Activated CD4-positive, alpha-beta memory T cell treated with anti-CD3 and anti-CD28 coated beads for 36 hours (primary cell): Measurements from ENCODE around the gene TEX261. TPM values are rescaled to one million over a fixed set of nuclear protein-coding genes. Genes with fewer than 3 reads are reported as not detected.
A peak's percentile ranks its signal among the peaks of the same experiment; 100 is the strongest.

Experiments
- CTCF ChIA-PET: fragments of 350-600 bp; sonication (Branson Sonifier 250); formaldehyde crosslinking; loops from one replicate; lab custom pipeline; 2021; ENCODE audit warnings: antibody characterized with exemption, inconsistent platforms; lab: Charles Lee
- POLR2A ChIA-PET: fragments of 350-600 bp; sonication (Branson Sonifier 250); formaldehyde crosslinking; loops from one replicate; lab custom pipeline; 2021; ENCODE audit warnings: antibody characterized with exemption; lab: Charles Lee
- DNase-seq: peaks from one replicate; pipeline ENCODE4 v3.0.0-alpha.2; 2020
- H3K27ac Mint-ChIP-seq: one replicate; pipeline ENCODE4 v1.8.0; 2021; ENCODE audit warnings: mixed read lengths
- H3K27me3 Mint-ChIP-seq: one replicate; pipeline ENCODE4 v1.8.0; 2021; ENCODE audit warnings: mixed read lengths
- H3K36me3 Mint-ChIP-seq: one replicate; pipeline ENCODE4 v1.8.0; 2021; ENCODE audit warnings: mixed read lengths
- H3K4me1 Mint-ChIP-seq: one replicate; pipeline ENCODE4 v1.8.0; 2021; ENCODE audit warnings: low read depth, mixed read lengths
- H3K4me3 Mint-ChIP-seq: one replicate; pipeline ENCODE4 v1.8.0; 2021; ENCODE audit warnings: mild to moderate bottlenecking, mixed read lengths
- H3K9me3 Mint-ChIP-seq: one replicate; pipeline ENCODE4 v1.8.0; 2021; ENCODE audit warnings: mixed read lengths
- intact Hi-C: fragments of 100-400 bp; cut with micrococcal nuclease; formaldehyde crosslinking; loops from one replicate; pipeline ENCODE4 v1.15.1; 2023
- total RNA-seq, 2 experiments: library from RNA; stranded (reverse); gene quantifications; one replicate each; pipeline ENCODE4 v1.2.3, GENCODE V29; 2021

TEX261 gene
- total RNA-seq, 2 experiments from 2014 or later: 29.0 to 29.9 TPM

DNA sequence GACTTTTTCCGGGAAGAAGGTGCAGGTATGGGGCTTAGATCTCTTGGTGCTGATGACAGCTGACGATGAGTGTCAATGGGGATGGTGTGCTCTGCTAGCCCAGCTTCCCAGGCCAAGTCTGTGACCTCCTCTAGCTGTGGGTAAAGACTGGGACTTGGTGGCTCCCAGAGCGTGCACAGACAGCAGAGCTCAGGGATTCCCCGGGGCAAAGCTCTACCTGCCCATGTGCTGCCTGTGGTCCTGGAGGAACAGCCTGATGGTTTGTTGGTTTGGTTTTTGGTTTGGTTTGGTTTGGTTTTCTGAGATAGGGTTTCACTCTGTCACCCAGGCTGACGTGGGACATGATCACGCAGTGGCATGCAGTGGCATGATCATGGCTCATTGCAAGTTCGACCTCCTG lies 39.8 kb downstream of the TEX261 start:
- intact Hi-C loops: no loop called here
- H3K27me3 Mint-ChIP-seq: peaks cover 27% of the 10 kb centered on the region
- no peak overlapping the region for H3K4me3 Mint-ChIP-seq
- no peaks in the 10 kb centered on the region for H3K36me3 Mint-ChIP-seq
- no peaks in the 10 kb centered on the region for H3K9me3 Mint-ChIP-seq
- peaks cover 2% of the 10 kb centered on the region for H3K4me1 Mint-ChIP-seq
- DNase-seq: peak; percentile 1
- CTCF ChIA-PET: interaction anchor here (1.1 to 1.7 kb wide), 2 partner anchors 30 to 84 kb away, joined by 5 to 9 read pairs; no protein-coding TSS in a partner anchor
- no peak overlapping the region for H3K27ac Mint-ChIP-seq
- POLR2A ChIA-PET: no interaction called here

GRCh38 chr2:70949086-70949485 lies 45.6 kb downstream of the TEX261 start:
- Mint-ChIP-seq H3K4me1 (peaks cover 10% of the 10 kb centered on the region), H3K27ac (no peak overlapping the region), H3K36me3 (no peaks in the 10 kb centered on the region), H3K9me3 (no peaks in the 10 kb centered on the region), H3K27me3 (peaks cover 10% of the 10 kb centered on the region), H3K4me3 (no peak overlapping the region)
- POLR2A ChIA-PET: no interaction called here
- no peak for DNase-seq
- CTCF ChIA-PET: interaction anchor here (0.6 to 6.6 kb wide), 39 partner anchors 10 to 646 kb away, joined by 3 to 88 read pairs (median 4); partner anchors contain the start of genes FIGLA and PAIP2B
- intact Hi-C loops: loop anchor here (10.0 kb wide), 1 partner anchor 294 kb away; no protein-coding TSS in a partner anchor

DNA sequence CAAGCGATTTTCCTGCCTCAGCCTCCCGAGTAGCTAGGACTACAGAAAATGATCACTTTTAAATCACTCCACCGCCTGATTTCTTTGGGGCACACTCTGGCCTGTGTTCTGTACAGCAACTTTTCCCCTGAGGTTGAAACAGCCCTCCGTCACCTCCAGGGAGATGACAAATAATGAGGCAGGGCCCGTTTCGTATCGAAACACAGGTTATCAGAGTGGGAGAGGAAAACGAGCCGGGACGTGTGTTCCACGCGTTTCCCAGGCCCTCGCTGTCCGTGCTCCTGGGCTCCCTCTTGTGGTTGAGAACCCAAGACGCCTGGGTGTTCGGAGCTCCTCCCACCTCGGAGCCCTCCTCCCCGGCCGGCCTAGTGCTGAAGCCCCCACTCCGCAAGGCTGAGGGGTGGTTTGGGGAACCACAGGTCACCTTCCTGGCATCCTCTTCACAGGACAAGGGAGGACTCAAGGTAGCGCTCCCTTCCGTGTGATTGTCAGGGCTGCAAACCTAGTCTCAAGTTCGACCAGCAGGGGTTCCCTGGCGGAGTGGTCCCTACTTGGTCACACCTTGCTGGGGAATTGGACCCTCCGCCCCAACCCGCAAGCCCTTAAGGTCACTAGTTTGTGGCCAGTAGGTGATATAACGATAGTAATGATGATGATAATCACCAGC lies 46.2 kb downstream of the TEX261 start:
- Mint-ChIP-seq H3K4me1 (peaks cover 10% of the 10 kb centered on the region), H3K4me3 (peak overlapping the region; percentile 65), H3K36me3 (no peaks in the 10 kb centered on the region), H3K9me3 (no peaks in the 10 kb centered on the region), H3K27ac (no peak overlapping the region), H3K27me3 (peaks cover 9% of the 10 kb centered on the region)
- DNase-seq: peak; percentile 81
- POLR2A ChIA-PET: no interaction called here
- CTCF ChIA-PET: interaction anchor here (0.6 to 6.6 kb wide), 40 partner anchors 9 to 646 kb away, joined by 3 to 88 read pairs (median 4); partner anchors contain the start of genes FIGLA and PAIP2B
- intact Hi-C loops: loop anchor here (1.0 to 10.0 kb wide), 2 partner anchors 77 to 294 kb away; no protein-coding TSS in a partner anchor

- Mint-ChIP-seq H3K27me3 (peaks cover 8% of the 10 kb centered on the region), H3K27ac (no peak overlapping the region), H3K9me3 (no peaks in the 10 kb centered on the region), H3K4me1 (peaks cover 10% of the 10 kb centered on the region), H3K4me3 (no peak overlapping the region), H3K36me3 (no peaks in the 10 kb centered on the region)
- POLR2A ChIA-PET: no interaction called here
- peak; percentile 7 for DNase-seq
- intact Hi-C loops: loop anchor here (1.0 to 10.0 kb wide), 4 partner anchors 76 to 293 kb away; no protein-coding TSS in a partner anchor
- CTCF ChIA-PET: interaction anchor here (0.6 to 6.6 kb wide), 38 partner anchors 9 to 643 kb away, joined by 3 to 88 read pairs (median 4); partner anchors contain the start of genes ATP6V1B1, FIGLA and PAIP2B
Observed at GRCh38 chr2:70947556-70948184, 47.0 kb downstream of the TEX261 start.

GRCh38 chr2:70946832-70947442 lies 47.7 kb downstream of the TEX261 start:
- ChIA-PET CTCF (interaction anchor here (0.6 to 6.6 kb wide), 23 partner anchors 12 to 642 kb away, joined by 3 to 88 read pairs (median 6); partner anchors contain the start of genes ATP6V1B1 and FIGLA), POLR2A (no interaction called here)
- Mint-ChIP-seq H3K9me3 (no peaks in the 10 kb centered on the region), H3K4me1 (peaks cover 10% of the 10 kb centered on the region), H3K27ac (no peak overlapping the region), H3K27me3 (peaks cover 8% of the 10 kb centered on the region), H3K36me3 (no peaks in the 10 kb centered on the region), H3K4me3 (no peak overlapping the region)
- peak; percentile 65 for DNase-seq
- intact Hi-C loops: loop anchor here (1.0 to 10.0 kb wide), 3 partner anchors 84 to 292 kb away; no protein-coding TSS in a partner anchor

- CTCF ChIA-PET: interaction anchor here (6.6 kb wide), 1 partner anchor 74 kb away, joined by 88 read pairs; no protein-coding TSS in a partner anchor
- no peaks in the 10 kb centered on the region for H3K36me3 Mint-ChIP-seq
- peaks cover 10% of the 10 kb centered on the region for H3K4me1 Mint-ChIP-seq
- no peak overlapping the region for H3K27ac Mint-ChIP-seq
- POLR2A ChIA-PET: no interaction called here
- no peaks in the 10 kb centered on the region for H3K9me3 Mint-ChIP-seq
- H3K4me3 Mint-ChIP-seq: no peak overlapping the region
- no peak for DNase-seq
- H3K27me3 Mint-ChIP-seq: peaks cover 8% of the 10 kb centered on the region
- intact Hi-C loops: loop anchor here (10.0 kb wide), 1 partner anchor 289 kb away; no protein-coding TSS in a partner anchor
Observed at GRCh38 chr2:70944111-70944690, 50.5 kb downstream of the TEX261 start.

- no peak overlapping the region for H3K27ac Mint-ChIP-seq
- CTCF ChIA-PET: interaction anchor here (6.6 kb wide), 1 partner anchor 73 kb away, joined by 88 read pairs; no protein-coding TSS in a partner anchor
Observed at GRCh38 chr2:70943205-70943871, 51.3 kb downstream of the TEX261 start.

GRCh38 chr2:70942396-70943204 lies 52.1 kb downstream of the TEX261 start:
- CTCF ChIA-PET: interaction anchor here (1.0 to 6.6 kb wide), 5 partner anchors 21 to 80 kb away, joined by 3 to 88 read pairs (median 4); no protein-coding TSS in a partner anchor
- no peak for DNase-seq
- no peak overlapping the region for H3K27ac Mint-ChIP-seq

More at GRCh38 chr2:70943205-70943871, 51.3 kb downstream of the TEX261 start:
- no peaks in the 10 kb centered on the region for H3K36me3 Mint-ChIP-seq
- DNase-seq: no peak
- no peak overlapping the region for H3K4me3 Mint-ChIP-seq
- peaks cover 9% of the 10 kb centered on the region for H3K27me3 Mint-ChIP-seq
- intact Hi-C loops: loop anchor here (10.0 kb wide), 1 partner anchor 289 kb away; no protein-coding TSS in a partner anchor
- H3K9me3 Mint-ChIP-seq: no peaks in the 10 kb centered on the region
- peaks cover 9% of the 10 kb centered on the region for H3K4me1 Mint-ChIP-seq
- POLR2A ChIA-PET: no interaction called here

GRCh38 chr2:70941701-70942100 lies 53.0 kb downstream of the TEX261 start:
- H3K9me3 Mint-ChIP-seq: no peaks in the 10 kb centered on the region

More at GRCh38 chr2:70942396-70943204, 52.1 kb downstream of the TEX261 start:
- POLR2A ChIA-PET: no interaction called here
- peaks cover 5% of the 10 kb centered on the region for H3K27me3 Mint-ChIP-seq
- H3K4me3 Mint-ChIP-seq: no peak overlapping the region
- intact Hi-C loops: loop anchor here (10.0 kb wide), 1 partner anchor 288 kb away; no protein-coding TSS in a partner anchor
- no peaks in the 10 kb centered on the region for H3K36me3 Mint-ChIP-seq
- H3K9me3 Mint-ChIP-seq: no peaks in the 10 kb centered on the region
- peaks cover 1% of the 10 kb centered on the region for H3K4me1 Mint-ChIP-seq

GRCh38 chr2:70941186-70941585 lies 53.5 kb downstream of the TEX261 start:
- intact Hi-C loops: loop anchor here (10.0 kb wide), 1 partner anchor 286 kb away; no protein-coding TSS in a partner anchor
- H3K4me1 Mint-ChIP-seq: no peaks in the 10 kb centered on the region
- ChIA-PET CTCF (interaction anchor here (0.9 to 1.7 kb wide), 3 partner anchors 10 to 78 kb away, joined by 3 to 5 read pairs (median 4); no protein-coding TSS in a partner anchor), POLR2A (no interaction called here)
- no peak for DNase-seq
- no peak overlapping the region for H3K4me3 Mint-ChIP-seq
- H3K27me3 Mint-ChIP-seq: peaks cover 3% of the 10 kb centered on the region
- no peaks in the 10 kb centered on the region for H3K9me3 Mint-ChIP-seq
- H3K27ac Mint-ChIP-seq: no peak overlapping the region
- no peaks in the 10 kb centered on the region for H3K36me3 Mint-ChIP-seq

More at GRCh38 chr2:70941701-70942100, 53.0 kb downstream of the TEX261 start:
- Mint-ChIP-seq H3K4me3 (no peak overlapping the region), H3K36me3 (no peaks in the 10 kb centered on the region), H3K4me1 (no peaks in the 10 kb centered on the region), H3K27me3 (peaks cover 4% of the 10 kb centered on the region), H3K27ac (no peak overlapping the region)
- no peak for DNase-seq
- ChIA-PET CTCF (interaction anchor here (1.0 to 1.7 kb wide), 4 partner anchors 20 to 79 kb away, joined by 3 to 5 read pairs (median 4); no protein-coding TSS in a partner anchor), POLR2A (no interaction called here)
- intact Hi-C loops: loop anchor here (10.0 kb wide), 1 partner anchor 287 kb away; no protein-coding TSS in a partner anchor
